ENCODE measurements around the gene SH3GL2. TPM values are rescaled to one million over a fixed set of nuclear protein-coding genes. Genes with fewer than 3 reads are reported as not detected.

SH3GL2 gene
- total and polyA plus RNA-seq, 8 donors = 0.84 to 10.3 (median 6.3) TPM

GRCh38 chr9:17706347-17706746 lies 127.5 kb downstream of the SH3GL2 start:
- no peak for ATAC-seq
- intact Hi-C loops (cut with DNase I) = no loop called here
- Histone ChIP-seq H3K4me1 (no peaks in the 10 kb centered on the region), H3K36me3 (no peaks in the 10 kb centered on the region), H3K27ac (no peak overlapping the region), H3K27me3 (no peaks in the 10 kb centered on the region), H3K4me3 (no peak overlapping the region), H3K9me3 (peaks cover 0 to 6% of the 10 kb centered on the region in 2 donors)
- no peak for DNase-seq
- TF ChIP-seq CTCF (IDR thresholded peaks at IDR 0.05) = no peak

- ATAC-seq (peak; percentile 87), DNase-seq (no peak)
- no peak overlapping the region for H3K27ac ChIP-seq
- intact Hi-C loops (cut with DNase I) = no loop called here
- H3K4me3 ChIP-seq = no peak overlapping the region
- H3K4me1 ChIP-seq = no peaks in the 10 kb centered on the region
- TF ChIP-seq CTCF (IDR thresholded peaks at IDR 0.05) = no peak
- no peaks in the 10 kb centered on the region for H3K27me3 ChIP-seq
- H3K9me3 ChIP-seq = peaks cover 0 to 9% of the 10 kb centered on the region in 2 donors
- H3K36me3 ChIP-seq = no peaks in the 10 kb centered on the region
Measured at GRCh38 chr9:17719053-17719452, 140.2 kb downstream of the SH3GL2 start.

- no peak for DNase-seq
- H3K9me3 ChIP-seq = peaks cover 0 to 17% of the 10 kb centered on the region in 2 donors
- no peaks in the 10 kb centered on the region for H3K4me1 ChIP-seq
- no peaks in the 10 kb centered on the region for H3K36me3 ChIP-seq
- H3K27ac ChIP-seq = no peak overlapping the region
- H3K4me3 ChIP-seq = no peak overlapping the region
- no peak for TF ChIP-seq CTCF (IDR thresholded peaks at IDR 0.05)
- intact Hi-C loops (cut with DNase I) = no loop called here
- no peak for ATAC-seq
- no peaks in the 10 kb centered on the region for H3K27me3 ChIP-seq
Measured at GRCh38 chr9:17721954-17722353, 143.1 kb downstream of the SH3GL2 start.

GRCh38 chr9:17723656-17724055 lies 144.8 kb downstream of the SH3GL2 start:
- DNase-seq (no peak), ATAC-seq (no peak)
- Histone ChIP-seq H3K4me1 (no peaks in the 10 kb centered on the region), H3K4me3 (no peak overlapping the region), H3K27me3 (no peaks in the 10 kb centered on the region), H3K27ac (no peak overlapping the region), H3K36me3 (no peaks in the 10 kb centered on the region), H3K9me3 (peaks cover 0 to 17% of the 10 kb centered on the region in 2 donors)
- intact Hi-C loops (cut with DNase I) = no loop called here
- TF ChIP-seq CTCF (IDR thresholded peaks at IDR 0.05) = no peak

GRCh38 chr9:17725399-17726010 lies 146.6 kb downstream of the SH3GL2 start:
- no peak overlapping the region for H3K27ac ChIP-seq
- no peak overlapping the region for H3K4me3 ChIP-seq
- no peaks in the 10 kb centered on the region for H3K27me3 ChIP-seq
- no peak for TF ChIP-seq CTCF (IDR thresholded peaks at IDR 0.05)
- intact Hi-C loops (cut with DNase I) = no loop called here
- H3K9me3 ChIP-seq = peaks cover 0 to 19% of the 10 kb centered on the region in 2 donors
- no peaks in the 10 kb centered on the region for H3K4me1 ChIP-seq
- DNase-seq (no peak), ATAC-seq (no peak)
- H3K36me3 ChIP-seq = no peaks in the 10 kb centered on the region

Measured in left lung (tissue), 10 donors.